GM23338 (cell line): ENCODE measurements around the gene GUCY1A2.

ENCODE experiments used
- ZNF331 ChIP-seq: fragments of 250-450 bp; sonication (Bioruptor Pico); IDR thresholded peaks from 2 replicates; pipeline ENCODE4 v1.5.0; 2020; ENCODE audit warnings: low read depth, mild to moderate bottlenecking, moderate library complexity
- TF ChIP-seq, protein P1 (sequence below), 2 experiments: fragments of 200-600 bp in 1 of 2; sonication (generic) in 1 of 2; conservative IDR thresholded peaks; 2 replicates each; pipeline versions ENCODE4 v1.5.1 to v1.6.1; 2016 to 2017; ENCODE audit warnings: antibody characterized with exemption in 2 of 2, low read depth in 2 of 2, mild to moderate bottlenecking in 2 of 2, moderate library complexity in 1 of 2
- TF ChIP-seq, protein P2 (sequence below): IDR thresholded peaks from 2 replicates; pipeline ENCODE4 v1.6.1; 2016; ENCODE audit warnings: antibody characterized with exemption

DNA sequence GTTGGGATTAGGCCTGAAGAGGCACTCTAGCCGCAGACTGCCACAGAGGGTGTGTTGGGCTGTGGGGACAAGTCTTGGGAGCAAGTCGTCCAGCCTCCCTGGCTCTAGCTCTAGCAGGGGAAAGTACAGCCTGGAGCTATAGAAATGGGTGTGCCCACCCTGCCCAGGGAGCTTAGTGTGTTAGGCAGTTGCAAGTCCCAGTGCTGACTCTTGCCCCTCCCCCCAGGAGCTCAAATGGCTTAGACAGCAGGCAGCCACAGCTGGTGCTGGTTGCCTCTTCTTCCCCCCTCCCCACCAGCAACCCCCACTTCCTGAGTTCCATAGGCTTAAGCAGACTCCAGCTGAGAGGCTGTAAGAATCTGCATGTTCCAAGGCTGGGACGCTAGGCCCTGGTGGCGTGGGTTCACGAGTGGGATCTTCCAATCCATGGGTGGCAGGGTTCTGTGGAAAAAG, 61.2 kb downstream of the GUCY1A2 start:
- TF ChIP-seq, protein P1, sequence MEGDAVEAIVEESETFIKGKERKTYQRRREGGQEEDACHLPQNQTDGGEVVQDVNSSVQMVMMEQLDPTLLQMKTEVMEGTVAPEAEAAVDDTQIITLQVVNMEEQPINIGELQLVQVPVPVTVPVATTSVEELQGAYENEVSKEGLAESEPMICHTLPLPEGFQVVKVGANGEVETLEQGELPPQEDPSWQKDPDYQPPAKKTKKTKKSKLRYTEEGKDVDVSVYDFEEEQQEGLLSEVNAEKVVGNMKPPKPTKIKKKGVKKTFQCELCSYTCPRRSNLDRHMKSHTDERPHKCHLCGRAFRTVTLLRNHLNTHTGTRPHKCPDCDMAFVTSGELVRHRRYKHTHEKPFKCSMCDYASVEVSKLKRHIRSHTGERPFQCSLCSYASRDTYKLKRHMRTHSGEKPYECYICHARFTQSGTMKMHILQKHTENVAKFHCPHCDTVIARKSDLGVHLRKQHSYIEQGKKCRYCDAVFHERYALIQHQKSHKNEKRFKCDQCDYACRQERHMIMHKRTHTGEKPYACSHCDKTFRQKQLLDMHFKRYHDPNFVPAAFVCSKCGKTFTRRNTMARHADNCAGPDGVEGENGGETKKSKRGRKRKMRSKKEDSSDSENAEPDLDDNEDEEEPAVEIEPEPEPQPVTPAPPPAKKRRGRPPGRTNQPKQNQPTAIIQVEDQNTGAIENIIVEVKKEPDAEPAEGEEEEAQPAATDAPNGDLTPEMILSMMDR (conservative IDR thresholded peaks at IDR 0.05; ENCODE audit: low read depth in 2 of 2): no peak
- no peak for TF ChIP-seq ZNF331 (CRISPR knock-in tag)
- TF ChIP-seq, protein P2, sequence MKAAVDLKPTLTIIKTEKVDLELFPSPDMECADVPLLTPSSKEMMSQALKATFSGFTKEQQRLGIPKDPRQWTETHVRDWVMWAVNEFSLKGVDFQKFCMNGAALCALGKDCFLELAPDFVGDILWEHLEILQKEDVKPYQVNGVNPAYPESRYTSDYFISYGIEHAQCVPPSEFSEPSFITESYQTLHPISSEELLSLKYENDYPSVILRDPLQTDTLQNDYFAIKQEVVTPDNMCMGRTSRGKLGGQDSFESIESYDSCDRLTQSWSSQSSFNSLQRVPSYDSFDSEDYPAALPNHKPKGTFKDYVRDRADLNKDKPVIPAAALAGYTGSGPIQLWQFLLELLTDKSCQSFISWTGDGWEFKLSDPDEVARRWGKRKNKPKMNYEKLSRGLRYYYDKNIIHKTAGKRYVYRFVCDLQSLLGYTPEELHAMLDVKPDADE: no peak
